ENCODE data around the gene WDR44. TPM values are rescaled to one million over a fixed set of nuclear protein-coding genes. Genes with fewer than 3 reads are reported as not detected.

WDR44 gene
- total and polyA plus RNA-seq, 2 donors (not counting 3 experiments of a cell fraction or from before 2014, with no cell fraction given): 6.5 to 17.4 TPM

DNA sequence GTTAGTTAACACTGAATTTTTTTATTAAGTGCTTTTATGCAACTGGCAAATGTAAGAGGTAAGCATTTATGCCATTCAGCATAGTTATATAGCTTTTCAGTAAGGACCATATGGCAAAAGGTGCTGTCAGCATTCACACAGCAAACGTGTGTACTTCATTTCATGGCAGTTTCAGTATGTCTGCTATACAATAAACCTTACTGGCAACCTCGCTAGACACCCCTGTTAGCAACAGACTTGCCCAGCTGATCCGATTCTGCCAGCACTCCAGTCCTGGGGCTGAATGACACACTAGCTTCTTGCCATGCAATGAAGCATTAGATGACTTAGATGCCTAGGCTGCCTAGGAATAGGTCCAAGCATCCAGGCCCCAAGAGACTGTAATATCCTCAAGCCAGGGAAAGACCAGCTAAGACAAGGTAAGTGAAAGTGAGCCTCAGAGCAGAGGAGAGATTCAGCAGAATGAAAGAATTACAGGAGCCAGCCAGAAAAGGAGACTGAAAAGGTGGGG, 102.4 kb downstream of the WDR44 start:
- Histone ChIP-seq H3K27ac (ENCODE audit: insufficient read depth, low read depth, low read length) (no peak overlapping the region), H3K9me3 (replicated peaks; ENCODE audit: control insufficient read depth, insufficient read depth, low read length) (no peaks in the 10 kb centered on the region), H3K4me1 (ENCODE audit: control insufficient read depth, extremely low read depth, insufficient read depth, low read length) (no peaks in the 10 kb centered on the region), H3K9me1 (replicated peaks; ENCODE audit: control insufficient read depth, extremely low read depth, insufficient read depth, low read length) (no peaks in the 10 kb centered on the region), H3K79me2 (ENCODE audit: control insufficient read depth, insufficient read depth, low read length) (no peaks in the 10 kb centered on the region), H3K4me3 (replicated peaks in 1 of 3; ENCODE audit: insufficient read depth in 1 of 3, low read depth in 1 of 3, low read length in 3 of 3) (no peak overlapping the region), H3K27me3 (ENCODE audit: control insufficient read depth in 2 of 2, insufficient read depth in 2 of 2, low read length in 2 of 2) (no peaks in the 10 kb centered on the region), H4K20me1 (replicated peaks; ENCODE audit: control insufficient read depth, extremely low read depth, insufficient read depth, low read length) (no peaks in the 10 kb centered on the region), H3K4me2 (ENCODE audit: insufficient read depth, low read length) (no peak overlapping the region), H3K9ac (replicated peaks; ENCODE audit: extremely low read depth, insufficient read depth, low read length) (no peak overlapping the region), H3K36me3 (ENCODE audit: control insufficient read depth in 2 of 2, extremely low read depth in 1 of 2, insufficient read depth in 2 of 2, low read length in 2 of 2) (peaks cover 0 to 2% of the 10 kb centered on the region in 2 experiments), H2AFZ (ENCODE audit: low read depth, low read length) (no peak overlapping the region)
- DNase-seq (ENCODE audit: low read depth, low spot score) (no peak), FAIRE-seq (no peak)
- intact Hi-C loops (cut with micrococcal nuclease): no loop called here
- dilution Hi-C loops (cut with MboI; ENCODE audit: extremely low pct_ligation_motif_present, low sequenced_read_pairs): no loop called here
- BruUV-seq (replicated peaks): no TSS peak
- TF ChIP-seq FOS (IDR thresholded peaks at IDR 0.05; ENCODE audit: borderline replicate concordance, insufficient read depth, low read length) (no peak), EZH2 (IDR thresholded peaks at IDR 0.05; ENCODE audit: borderline replicate concordance, low read depth, low read length, severe bottlenecking) (no peak), POLR2AphosphoS5 (IDR thresholded peaks at IDR 0.05; ENCODE audit: insufficient read depth, low read depth, low read length) (no peak), CTCF (IDR thresholded peaks at IDR 0.05; ENCODE audit: extremely low read depth in 1 of 2, insufficient read depth in 1 of 2, low read depth in 1 of 2, low read length in 2 of 2) (no peak), POLR2A (IDR thresholded peaks at IDR 0.05; ENCODE audit: low read depth, low read length) (no peak), MAX (IDR thresholded peaks at IDR 0.05; ENCODE audit: insufficient read depth, insufficient read length) (no peak), MYC (IDR thresholded peaks at IDR 0.05; ENCODE audit: low read depth, low read length) (no peak), JUN (IDR thresholded peaks at IDR 0.05; ENCODE audit: borderline replicate concordance, insufficient read depth, insufficient read length, low read depth) (no peak), GATA2 (IDR thresholded peaks at IDR 0.05; ENCODE audit: insufficient read depth, insufficient read length, low read depth, low read length) (no peak)
- CTCF ChIA-PET: no interaction called here
- POLR2A ChIA-PET: no interaction called here
